ENCODE measurements around the gene C1QC.
A peak's percentile ranks its signal among the peaks of the same experiment; 100 is the strongest.
"Not testable (repeated sequence)": the region's sequence is repeated elsewhere in the genome, so short reads cannot be mapped to it uniquely, and the experiment has no call there.

C1QC gene

DNA sequence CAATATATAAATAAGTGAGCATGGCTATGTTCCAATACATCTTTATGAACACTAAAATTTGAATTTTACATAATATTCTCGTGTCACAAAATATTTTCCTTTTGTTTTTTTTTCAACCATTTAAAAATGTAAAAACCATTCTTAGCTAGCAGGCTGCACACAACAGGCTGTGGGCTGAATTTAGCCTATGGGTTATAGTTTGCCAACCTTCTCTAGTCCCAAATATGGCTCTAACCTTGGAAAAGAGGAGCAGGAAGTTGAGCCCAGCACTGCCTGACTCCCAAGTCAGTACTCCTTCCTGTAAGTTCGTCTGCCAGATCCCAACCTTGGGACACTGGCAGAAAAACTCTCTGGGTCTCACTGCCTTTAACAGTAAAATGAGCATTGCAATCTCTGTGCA lies 23.0 kb downstream of the C1QC start:
- Histone ChIP-seq H3K9ac (ENCODE audit: low read depth, low read length, poor library complexity) (no peak overlapping the region), H4K8ac (ENCODE audit: low read depth, low read length) (no peak overlapping the region), H2BK5ac (ENCODE audit: low read length) (no peak overlapping the region), H2AK5ac (ENCODE audit: low read depth, low read length) (no peak overlapping the region), H3K27ac (replicated peaks; ENCODE audit: low read length) (no peak overlapping the region), H3K18ac (ENCODE audit: low read length) (no peak overlapping the region), H3K79me1 (ENCODE audit: low read depth, low read length) (no peaks in the 10 kb centered on the region), H4K91ac (ENCODE audit: low read depth, low read length, poor library complexity) (no peak overlapping the region), H3K23ac (ENCODE audit: low read depth, low read length, poor library complexity) (no peak overlapping the region), H3K4ac (ENCODE audit: low read length) (no peak overlapping the region), H3K4me3 (ENCODE audit: low read length in 2 of 2) (no peak overlapping the region), H2AFZ (ENCODE audit: low read length) (no peak overlapping the region), H2BK120ac (ENCODE audit: low read depth, low read length) (no peak overlapping the region), H2BK15ac (ENCODE audit: low read length) (no peak overlapping the region), H3K27me3 (ENCODE audit: control insufficient read depth in 3 of 3, insufficient read depth in 3 of 3, low read depth in 1 of 3, low read length in 3 of 3) (peaks cover 0 to 29% (median 0%) of the 10 kb centered on the region in 3 experiments), H3K4me2 (ENCODE audit: insufficient read depth, low read length, poor library complexity, severe bottlenecking) (no peak overlapping the region), H3K14ac (ENCODE audit: low read length) (no peak overlapping the region), H3K36me3 (replicated peaks in 1 of 2; ENCODE audit: control insufficient read depth in 2 of 2, insufficient read depth in 2 of 2, low read length in 2 of 2) (no peaks in the 10 kb centered on the region), H2BK12ac (ENCODE audit: low read length) (no peak overlapping the region), H3K4me1 (ENCODE audit: control insufficient read depth in 2 of 2, insufficient read depth in 1 of 2, low read depth in 1 of 2, low read length in 2 of 2) (peaks cover 0 to 6% of the 10 kb centered on the region in 2 donors), H3K9me3 (replicated peaks in 1 of 2; ENCODE audit: control insufficient read depth in 2 of 2, insufficient read depth in 1 of 2, low read depth in 1 of 2, low read length in 2 of 2) (no peaks in the 10 kb centered on the region)
- DNase-seq (ENCODE audit: low spot score) = no peak
- no CpG with 5 or more reads among the region's 2 CpGs for WGBS, 2 donors (ENCODE audit: extremely low coverage in 2 of 2, insufficient read length in 2 of 2, insufficient replicate concordance in 1 of 2)

DNA sequence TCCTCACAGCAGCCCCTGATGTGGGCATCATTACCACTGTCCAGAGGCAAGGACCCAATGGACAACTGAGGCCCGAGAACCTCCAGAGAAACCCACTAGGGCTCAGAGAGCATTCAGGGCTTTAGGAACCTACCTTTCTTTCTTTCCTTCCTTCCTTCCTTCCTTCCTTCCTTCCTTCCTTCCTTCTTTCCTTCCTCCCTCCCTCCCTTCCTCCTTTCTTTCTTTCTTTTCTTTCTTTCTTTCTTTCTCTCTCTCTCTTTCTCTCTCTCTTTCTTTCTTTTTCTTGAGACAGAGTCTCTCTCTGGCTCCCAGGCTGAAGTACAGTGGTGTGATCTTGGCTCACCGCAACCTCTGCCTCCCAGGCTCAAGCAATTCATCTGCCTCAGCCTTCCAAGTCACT lies 25.4 kb downstream of the C1QC start:
- H3K4me3 ChIP-seq (ENCODE audit: low read length in 2 of 2); H2BK5ac ChIP-seq (ENCODE audit: low read length); H2BK120ac ChIP-seq (ENCODE audit: low read depth, low read length); H2BK15ac ChIP-seq (ENCODE audit: low read length); H4K91ac ChIP-seq (ENCODE audit: low read depth, low read length, poor library complexity); H3K36me3 ChIP-seq (replicated peaks in 1 of 2; ENCODE audit: control insufficient read depth in 2 of 2, insufficient read depth in 2 of 2, low read length in 2 of 2); H3K18ac ChIP-seq (ENCODE audit: low read length); H3K27ac ChIP-seq (replicated peaks; ENCODE audit: low read length); H3K9me3 ChIP-seq (replicated peaks in 1 of 2; ENCODE audit: control insufficient read depth in 2 of 2, insufficient read depth in 1 of 2, low read depth in 1 of 2, low read length in 2 of 2); H2BK12ac ChIP-seq (ENCODE audit: low read length); DNase-seq (ENCODE audit: low spot score); H3K9ac ChIP-seq (ENCODE audit: low read depth, low read length, poor library complexity); H3K4ac ChIP-seq (ENCODE audit: low read length); H3K14ac ChIP-seq (ENCODE audit: low read length); H2AFZ ChIP-seq (ENCODE audit: low read length); H2AK5ac ChIP-seq (ENCODE audit: low read depth, low read length); H3K79me1 ChIP-seq (ENCODE audit: low read depth, low read length); H3K23ac ChIP-seq (ENCODE audit: low read depth, low read length, poor library complexity); H3K4me2 ChIP-seq (ENCODE audit: insufficient read depth, low read length, poor library complexity, severe bottlenecking); H4K8ac ChIP-seq (ENCODE audit: low read depth, low read length): not testable (repeated sequence)
- no CpG with 5 or more reads among the region's 2 CpGs for WGBS, 2 donors (ENCODE audit: extremely low coverage in 2 of 2, insufficient read length in 2 of 2, insufficient replicate concordance in 1 of 2)
- Histone ChIP-seq H3K27me3 (ENCODE audit: control insufficient read depth in 3 of 3, insufficient read depth in 3 of 3, low read depth in 1 of 3, low read length in 3 of 3) (peaks cover 0 to 29% (median 0%) of the 10 kb centered on the region in 3 experiments), H3K4me1 (ENCODE audit: control insufficient read depth in 2 of 2, insufficient read depth in 1 of 2, low read depth in 1 of 2, low read length in 2 of 2) (peaks cover 9 to 18% of the 10 kb centered on the region in 2 donors)

DNA sequence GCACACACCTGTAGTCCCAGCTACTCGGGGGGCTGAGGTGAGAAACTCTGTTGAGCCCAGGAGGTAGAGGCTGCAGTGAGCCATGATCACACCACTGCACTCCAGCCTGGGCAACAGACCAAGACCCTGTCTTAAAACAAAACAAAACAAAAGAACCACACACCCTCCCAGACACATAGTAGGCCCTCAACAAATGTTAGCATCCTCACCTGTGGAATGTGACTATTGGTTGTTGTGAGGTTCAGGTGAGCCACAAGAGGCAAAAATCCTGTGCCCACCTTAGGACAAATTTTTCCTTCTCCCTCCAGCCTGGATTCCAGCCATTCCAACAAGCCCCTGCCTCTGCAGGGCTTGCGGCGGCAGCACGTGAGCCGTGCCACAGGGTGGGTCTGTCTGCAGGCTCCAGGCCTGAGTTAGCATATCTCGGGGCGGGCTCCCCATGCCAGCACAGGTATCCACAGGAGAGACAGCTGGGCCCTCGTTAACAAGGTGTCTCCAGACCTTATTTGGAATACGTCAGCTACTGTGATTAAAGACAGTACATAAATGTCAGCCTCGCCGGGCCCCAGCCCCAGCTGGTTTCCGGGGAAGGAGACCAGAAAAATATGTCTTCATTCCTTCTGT lies 27.0 kb downstream of the C1QC start:
- H2BK120ac ChIP-seq (ENCODE audit: low read depth, low read length) = no peak overlapping the region
- H3K4me2 ChIP-seq (ENCODE audit: insufficient read depth, low read length, poor library complexity, severe bottlenecking) = no peak overlapping the region
- H4K91ac ChIP-seq (ENCODE audit: low read depth, low read length, poor library complexity) = no peak overlapping the region
- no peaks in the 10 kb centered on the region for H3K9me3 ChIP-seq (replicated peaks in 1 of 2; ENCODE audit: control insufficient read depth in 2 of 2, insufficient read depth in 1 of 2, low read depth in 1 of 2, low read length in 2 of 2)
- no peak for DNase-seq (ENCODE audit: low spot score)
- no CpG with 5 or more reads among the region's 12 CpGs for WGBS, 2 donors (ENCODE audit: extremely low coverage in 2 of 2, insufficient read length in 2 of 2, insufficient replicate concordance in 1 of 2)
- no peak overlapping the region for H3K4me3 ChIP-seq (ENCODE audit: low read length in 2 of 2)
- H3K9ac ChIP-seq (ENCODE audit: low read depth, low read length, poor library complexity) = no peak overlapping the region
- H3K4ac ChIP-seq (ENCODE audit: low read length) = no peak overlapping the region
- H3K27me3 ChIP-seq (ENCODE audit: control insufficient read depth in 3 of 3, insufficient read depth in 3 of 3, low read depth in 1 of 3, low read length in 3 of 3) = peaks cover 0 to 29% (median 0%) of the 10 kb centered on the region in 3 experiments
- H2AK5ac ChIP-seq (ENCODE audit: low read depth, low read length) = no peak overlapping the region
- no peaks in the 10 kb centered on the region for H3K79me1 ChIP-seq (ENCODE audit: low read depth, low read length)
- no peak overlapping the region for H3K18ac ChIP-seq (ENCODE audit: low read length)
- peak overlapping the region; percentile 54 for H2AFZ ChIP-seq (ENCODE audit: low read length)
- no peak overlapping the region for H3K23ac ChIP-seq (ENCODE audit: low read depth, low read length, poor library complexity)
- no peak overlapping the region for H2BK12ac ChIP-seq (ENCODE audit: low read length)
- no peak overlapping the region for H2BK5ac ChIP-seq (ENCODE audit: low read length)
- peaks cover 10 to 23% of the 10 kb centered on the region in 2 donors for H3K4me1 ChIP-seq (ENCODE audit: control insufficient read depth in 2 of 2, insufficient read depth in 1 of 2, low read depth in 1 of 2, low read length in 2 of 2)
- H3K36me3 ChIP-seq (replicated peaks in 1 of 2; ENCODE audit: control insufficient read depth in 2 of 2, insufficient read depth in 2 of 2, low read length in 2 of 2) = no peaks in the 10 kb centered on the region
- no peak overlapping the region for H3K14ac ChIP-seq (ENCODE audit: low read length)
- H2BK15ac ChIP-seq (ENCODE audit: low read length) = no peak overlapping the region
- H4K8ac ChIP-seq (ENCODE audit: low read depth, low read length) = no peak overlapping the region
- no peak overlapping the region for H3K27ac ChIP-seq (replicated peaks; ENCODE audit: low read length)

- WGBS, 2 donors (ENCODE audit: extremely low coverage in 2 of 2, insufficient read length in 2 of 2, insufficient replicate concordance in 1 of 2) = no CpG with 5 or more reads among the region's 4 CpGs
These were observed 28.6 kb downstream of the C1QC start for GRCh38 chr1:22671999-22672398.

More at GRCh38 chr1:22671999-22672398, 28.6 kb downstream of the C1QC start:
- Histone ChIP-seq H4K91ac (ENCODE audit: low read depth, low read length, poor library complexity) (no peak overlapping the region), H2BK5ac (ENCODE audit: low read length) (no peak overlapping the region), H2BK12ac (ENCODE audit: low read length) (no peak overlapping the region), H3K4me2 (ENCODE audit: insufficient read depth, low read length, poor library complexity, severe bottlenecking) (no peak overlapping the region), H3K4ac (ENCODE audit: low read length) (no peak overlapping the region), H3K79me1 (ENCODE audit: low read depth, low read length) (no peaks in the 10 kb centered on the region), H3K9ac (ENCODE audit: low read depth, low read length, poor library complexity) (no peak overlapping the region), H4K8ac (ENCODE audit: low read depth, low read length) (no peak overlapping the region), H3K9me3 (replicated peaks in 1 of 2; ENCODE audit: control insufficient read depth in 2 of 2, insufficient read depth in 1 of 2, low read depth in 1 of 2, low read length in 2 of 2) (no peaks in the 10 kb centered on the region), H3K4me3 (ENCODE audit: low read length in 2 of 2) (no peak overlapping the region), H3K36me3 (replicated peaks in 1 of 2; ENCODE audit: control insufficient read depth in 2 of 2, insufficient read depth in 2 of 2, low read length in 2 of 2) (no peaks in the 10 kb centered on the region), H2BK120ac (ENCODE audit: low read depth, low read length) (no peak overlapping the region), H3K4me1 (ENCODE audit: control insufficient read depth in 2 of 2, insufficient read depth in 1 of 2, low read depth in 1 of 2, low read length in 2 of 2) (peaks cover 13 to 22% of the 10 kb centered on the region in 2 donors), H2AK5ac (ENCODE audit: low read depth, low read length) (no peak overlapping the region), H2BK15ac (ENCODE audit: low read length) (no peak overlapping the region), H3K14ac (ENCODE audit: low read length) (no peak overlapping the region), H3K18ac (ENCODE audit: low read length) (no peak overlapping the region), H3K27me3 (ENCODE audit: control insufficient read depth in 3 of 3, insufficient read depth in 3 of 3, low read depth in 1 of 3, low read length in 3 of 3) (peaks cover 0 to 22% (median 0%) of the 10 kb centered on the region in 3 experiments), H2AFZ (ENCODE audit: low read length) (no peak overlapping the region), H3K27ac (replicated peaks; ENCODE audit: low read length) (no peak overlapping the region), H3K23ac (ENCODE audit: low read depth, low read length, poor library complexity) (no peak overlapping the region)
- DNase-seq (ENCODE audit: low spot score) = no peak
